ENCODE measurements around the gene COL20A1. TPM values are rescaled to one million over a fixed set of nuclear protein-coding genes. Genes with fewer than 3 reads are reported as not detected.
"Not testable (repeated sequence)": the region's sequence is repeated elsewhere in the genome, so short reads cannot be mapped to it uniquely, and the experiment has no call there.

Gene COL20A1
- total RNA-seq: under 1 TPM; 0.50 to 0.58 TPM

- Mint-ChIP-seq H3K27me3 (ENCODE audit: low read depth) (no peaks in the 10 kb centered on the region), H3K27ac (no peak within 1 kb of the TSS), H3K36me3 (ENCODE audit: insufficient read depth in 2 of 2) (peaks cover 0 to 2% of the 10 kb centered on the region in 2 donors), H3K4me3 (no peak within 1 kb of the TSS), H3K4me1 (ENCODE audit: low read depth) (no peaks in the 10 kb centered on the region), H3K9me3 (no peaks in the 10 kb centered on the region)
- DNase-seq (no peak), ATAC-seq (replicated peaks in 1 of 2) (no peak)
These were observed at the start of gene COL20A1 for GRCh38 chr20:63292904-63293303. Gene COL20A1, plus strand, starts transcription at chr20:63293186. Its CDS starts 1,922 bp downstream, at chr20:63295108.

- Mint-ChIP-seq H3K27ac (no peak overlapping the region), H3K4me1 (ENCODE audit: low read depth) (no peaks in the 10 kb centered on the region), H3K4me3 (no peak overlapping the region), H3K9me3 (no peaks in the 10 kb centered on the region), H3K27me3 (ENCODE audit: low read depth) (peaks cover 11% of the 10 kb centered on the region), H3K36me3 (ENCODE audit: insufficient read depth in 2 of 2) (no peaks in the 10 kb centered on the region)
- DNase-seq (no peak), ATAC-seq (replicated peaks in 1 of 2) (no peak)
These were observed 49.3 kb upstream of the COL20A1 start for GRCh38 chr20:63243604-63244247.

- H3K27ac Mint-ChIP-seq: no peak overlapping the region
- H3K4me3 Mint-ChIP-seq: no peak overlapping the region
- H3K4me1 Mint-ChIP-seq (ENCODE audit: low read depth): no peaks in the 10 kb centered on the region
- DNase-seq: no peak
- H3K36me3 Mint-ChIP-seq (ENCODE audit: insufficient read depth in 2 of 2): no peaks in the 10 kb centered on the region
- no peak for ATAC-seq (replicated peaks in 1 of 2)
- H3K27me3 Mint-ChIP-seq (ENCODE audit: low read depth): peaks cover 17% of the 10 kb centered on the region
- H3K9me3 Mint-ChIP-seq: no peaks in the 10 kb centered on the region
These were observed 48.5 kb upstream of the COL20A1 start for GRCh38 chr20:63244468-63244867.

- Mint-ChIP-seq H3K9me3 (no peaks in the 10 kb centered on the region), H3K27ac (no peak overlapping the region), H3K27me3 (ENCODE audit: low read depth) (peaks cover 31% of the 10 kb centered on the region), H3K4me3 (no peak overlapping the region), H3K4me1 (ENCODE audit: low read depth) (no peaks in the 10 kb centered on the region), H3K36me3 (ENCODE audit: insufficient read depth in 2 of 2) (no peaks in the 10 kb centered on the region)
- DNase-seq (no peak), ATAC-seq (replicated peaks in 1 of 2) (no peak)
These were observed 46.3 kb upstream of the COL20A1 start for GRCh38 chr20:63246490-63247288.

- H3K27me3 Mint-ChIP-seq (ENCODE audit: low read depth): peaks cover 36% of the 10 kb centered on the region
- no peak for DNase-seq
- H3K27ac Mint-ChIP-seq: no peak overlapping the region
- ATAC-seq (replicated peaks in 1 of 2): no peak
- H3K9me3 Mint-ChIP-seq: no peaks in the 10 kb centered on the region
- no peaks in the 10 kb centered on the region for H3K36me3 Mint-ChIP-seq (ENCODE audit: insufficient read depth in 2 of 2)
- H3K4me3 Mint-ChIP-seq: no peak overlapping the region
- H3K4me1 Mint-ChIP-seq (ENCODE audit: low read depth): peaks cover under 1% of the 10 kb centered on the region
These were observed 45.2 kb upstream of the COL20A1 start for GRCh38 chr20:63247671-63248228.

- H3K4me1 Mint-ChIP-seq (ENCODE audit: low read depth): peaks cover 6% of the 10 kb centered on the region
- ATAC-seq (replicated peaks in 1 of 2): no peak
- H3K27me3 Mint-ChIP-seq (ENCODE audit: low read depth): peaks cover 42% of the 10 kb centered on the region
- no peaks in the 10 kb centered on the region for H3K36me3 Mint-ChIP-seq (ENCODE audit: insufficient read depth in 2 of 2)
- no peak overlapping the region for H3K4me3 Mint-ChIP-seq
- no peak overlapping the region for H3K27ac Mint-ChIP-seq
- no peaks in the 10 kb centered on the region for H3K9me3 Mint-ChIP-seq
- no peak for DNase-seq
These were observed 44.0 kb upstream of the COL20A1 start for GRCh38 chr20:63248835-63249591.

GRCh38 chr20:63249891-63250290, 43.1 kb upstream of the COL20A1 start:
- Mint-ChIP-seq H3K9me3 (no peaks in the 10 kb centered on the region), H3K27me3 (ENCODE audit: low read depth) (peaks cover 46% of the 10 kb centered on the region), H3K4me3 (no peak overlapping the region), H3K4me1 (ENCODE audit: low read depth) (peaks cover 6% of the 10 kb centered on the region), H3K36me3 (ENCODE audit: insufficient read depth in 2 of 2) (no peaks in the 10 kb centered on the region), H3K27ac (no peak overlapping the region)
- ATAC-seq (replicated peaks in 1 of 2): no peak
- DNase-seq: no peak

- H3K27me3 Mint-ChIP-seq (ENCODE audit: low read depth): peaks cover 54% of the 10 kb centered on the region
- H3K36me3 Mint-ChIP-seq (ENCODE audit: insufficient read depth in 2 of 2); H3K4me3 Mint-ChIP-seq; H3K9me3 Mint-ChIP-seq; H3K4me1 Mint-ChIP-seq (ENCODE audit: low read depth); ATAC-seq (replicated peaks in 1 of 2); DNase-seq; H3K27ac Mint-ChIP-seq: not testable (repeated sequence)
These were observed 41.6 kb upstream of the COL20A1 start for GRCh38 chr20:63251350-63251749.

GRCh38 chr20:63252284-63252711, 40.7 kb upstream of the COL20A1 start:
- Mint-ChIP-seq H3K4me3 (no peak overlapping the region), H3K4me1 (ENCODE audit: low read depth) (peaks cover 6% of the 10 kb centered on the region), H3K36me3 (ENCODE audit: insufficient read depth in 2 of 2) (no peaks in the 10 kb centered on the region), H3K9me3 (no peaks in the 10 kb centered on the region), H3K27me3 (ENCODE audit: low read depth) (peaks cover 64% of the 10 kb centered on the region), H3K27ac (no peak overlapping the region)
- DNase-seq: no peak
- ATAC-seq (replicated peaks in 1 of 2): no peak

- H3K4me1 Mint-ChIP-seq (ENCODE audit: low read depth): peaks cover 6% of the 10 kb centered on the region
- peak overlapping the region in 1 of 2 donors; percentile 40 for H3K4me3 Mint-ChIP-seq
- no peak for DNase-seq
- no peak overlapping the region for H3K27ac Mint-ChIP-seq
- no peaks in the 10 kb centered on the region for H3K9me3 Mint-ChIP-seq
- ATAC-seq (replicated peaks in 1 of 2): no peak
- H3K36me3 Mint-ChIP-seq (ENCODE audit: insufficient read depth in 2 of 2): no peaks in the 10 kb centered on the region
- peaks cover 70% of the 10 kb centered on the region for H3K27me3 Mint-ChIP-seq (ENCODE audit: low read depth)
These were observed 39.9 kb upstream of the COL20A1 start for GRCh38 chr20:63253065-63253437.

GRCh38 chr20:63253438-63254231, 39.4 kb upstream of the COL20A1 start:
- Mint-ChIP-seq H3K27me3 (ENCODE audit: low read depth) (peaks cover 66% of the 10 kb centered on the region), H3K4me1 (ENCODE audit: low read depth) (peaks cover 6% of the 10 kb centered on the region), H3K36me3 (ENCODE audit: insufficient read depth in 2 of 2) (no peaks in the 10 kb centered on the region), H3K27ac (no peak overlapping the region), H3K9me3 (no peaks in the 10 kb centered on the region), H3K4me3 (peak overlapping the region in 1 of 2 donors; percentile 40)
- no peak for ATAC-seq (replicated peaks in 1 of 2)
- no peak for DNase-seq

- Mint-ChIP-seq H3K4me1 (ENCODE audit: low read depth) (peaks cover 6% of the 10 kb centered on the region), H3K27me3 (ENCODE audit: low read depth) (peaks cover 63% of the 10 kb centered on the region), H3K36me3 (ENCODE audit: insufficient read depth in 2 of 2) (no peaks in the 10 kb centered on the region), H3K4me3 (peak within 1 kb of the TSS; percentile 38 to 54), H3K27ac (no peak within 1 kb of the TSS), H3K9me3 (no peaks in the 10 kb centered on the region)
- DNase-seq: no peak
- ATAC-seq (replicated peaks in 1 of 2): no peak
These were observed 38.8 kb upstream of the COL20A1 start, which contains the start of gene NKAIN4 for GRCh38 chr20:63254232-63254605. Gene NKAIN4, minus strand, starts transcription at chr20:63254463. Its CDS starts 13 bp downstream, at chr20:63254450.
